Gastroesophageal sphincter (tissue), 3 donors: ENCODE measurements around the gene TRPM6.

Source experiments
- POLR2AphosphoS5 ChIP-seq: sonication (generic); formaldehyde crosslinking; IDR thresholded peaks from one replicate; pipeline ENCODE4 v1.6.1; 2017; ENCODE audit warnings: antibody characterized with exemption
- TF ChIP-seq, protein P1 (sequence below), 4 experiments: fragments of 200-600 bp in 2 of 4; fragments of 450-650 bp in 2 of 4; sonication (generic) in 1 of 4; IDR thresholded peaks; one replicate each; pipeline ENCODE4 v1.5.1; 2017 to 2019; ENCODE audit warnings: antibody characterized with exemption in 4 of 4, mild to moderate bottlenecking in 2 of 4, moderate library complexity in 2 of 4

DNA sequence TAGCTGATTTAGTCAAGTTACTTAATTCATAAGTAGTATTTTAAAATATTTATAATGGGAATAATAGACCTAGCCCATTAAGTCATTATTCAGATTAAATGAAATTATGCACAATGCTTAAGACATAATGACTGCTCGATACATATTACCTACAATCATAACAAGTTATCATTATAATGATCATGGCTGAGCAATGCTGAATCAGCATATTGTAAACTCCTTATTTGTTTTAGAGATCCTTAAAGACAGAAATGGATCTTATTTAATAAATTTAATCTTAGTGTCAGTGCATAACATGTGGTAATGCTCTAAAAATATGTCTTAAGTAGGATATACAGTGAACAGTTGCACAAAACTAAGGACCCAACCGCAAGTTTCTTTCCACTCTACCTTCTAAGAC, 169.0 kb downstream of the TRPM6 start:
- TF ChIP-seq, protein P1, sequence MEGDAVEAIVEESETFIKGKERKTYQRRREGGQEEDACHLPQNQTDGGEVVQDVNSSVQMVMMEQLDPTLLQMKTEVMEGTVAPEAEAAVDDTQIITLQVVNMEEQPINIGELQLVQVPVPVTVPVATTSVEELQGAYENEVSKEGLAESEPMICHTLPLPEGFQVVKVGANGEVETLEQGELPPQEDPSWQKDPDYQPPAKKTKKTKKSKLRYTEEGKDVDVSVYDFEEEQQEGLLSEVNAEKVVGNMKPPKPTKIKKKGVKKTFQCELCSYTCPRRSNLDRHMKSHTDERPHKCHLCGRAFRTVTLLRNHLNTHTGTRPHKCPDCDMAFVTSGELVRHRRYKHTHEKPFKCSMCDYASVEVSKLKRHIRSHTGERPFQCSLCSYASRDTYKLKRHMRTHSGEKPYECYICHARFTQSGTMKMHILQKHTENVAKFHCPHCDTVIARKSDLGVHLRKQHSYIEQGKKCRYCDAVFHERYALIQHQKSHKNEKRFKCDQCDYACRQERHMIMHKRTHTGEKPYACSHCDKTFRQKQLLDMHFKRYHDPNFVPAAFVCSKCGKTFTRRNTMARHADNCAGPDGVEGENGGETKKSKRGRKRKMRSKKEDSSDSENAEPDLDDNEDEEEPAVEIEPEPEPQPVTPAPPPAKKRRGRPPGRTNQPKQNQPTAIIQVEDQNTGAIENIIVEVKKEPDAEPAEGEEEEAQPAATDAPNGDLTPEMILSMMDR (IDR thresholded peaks at IDR 0.05) = no peak
- no peak for TF ChIP-seq POLR2AphosphoS5
